Type B pancreatic cell (in vitro differentiated cells): Measurements from ENCODE around the gene STIM1. TPM values are rescaled to one million over a fixed set of nuclear protein-coding genes. Genes with fewer than 3 reads are reported as not detected.
A peak's percentile ranks its signal among the peaks of the same experiment; 100 is the strongest.

ENCODE experiments used
- DNase-seq: peaks from one replicate; pipeline ENCODE4 v3.0.0; 2021; ENCODE audit warnings: mixed read lengths; ENCODE audit not compliant: unreplicated experiment; ENCODE audit errors: extremely low spot score
- H3K27ac Mint-ChIP-seq: 2 replicates; pipeline ENCODE4 v1.8.0; 2021; ENCODE audit warnings: mild to moderate bottlenecking, mixed read lengths
- H3K27me3 Mint-ChIP-seq: 2 replicates; pipeline ENCODE4 v1.8.0; 2021; ENCODE audit warnings: mixed read lengths
- H3K36me3 Mint-ChIP-seq: 2 replicates; pipeline ENCODE4 v1.8.0; 2021; ENCODE audit warnings: mixed read lengths
- H3K4me1 Mint-ChIP-seq: one replicate; pipeline ENCODE4 v1.8.0; 2021; ENCODE audit warnings: mixed read lengths; ENCODE audit not compliant: unreplicated experiment
- H3K4me3 Mint-ChIP-seq: 2 replicates; pipeline ENCODE4 v1.8.0; 2021; ENCODE audit warnings: mild to moderate bottlenecking, mixed read lengths
- H3K9me3 Mint-ChIP-seq: 2 replicates; pipeline ENCODE4 v1.8.0; 2021; ENCODE audit warnings: mixed read lengths
- total RNA-seq: library from RNA; stranded (reverse); gene quantifications from 2 replicates; pipeline ENCODE4 v1.2.1, GENCODE V29; 2021; ENCODE audit warnings: low replicate concordance
- TF ChIP-seq, protein P1 (sequence below): fragments of 200-600 bp; sonication (generic); conservative IDR thresholded peaks from 2 replicates; pipeline ENCODE4 v1.5.0; 2021; ENCODE audit warnings: antibody characterized with exemption, mild to moderate bottlenecking

The STIM1 gene
- total RNA-seq, 1 donor from 2014 or later: 38.9 TPM

DNA sequence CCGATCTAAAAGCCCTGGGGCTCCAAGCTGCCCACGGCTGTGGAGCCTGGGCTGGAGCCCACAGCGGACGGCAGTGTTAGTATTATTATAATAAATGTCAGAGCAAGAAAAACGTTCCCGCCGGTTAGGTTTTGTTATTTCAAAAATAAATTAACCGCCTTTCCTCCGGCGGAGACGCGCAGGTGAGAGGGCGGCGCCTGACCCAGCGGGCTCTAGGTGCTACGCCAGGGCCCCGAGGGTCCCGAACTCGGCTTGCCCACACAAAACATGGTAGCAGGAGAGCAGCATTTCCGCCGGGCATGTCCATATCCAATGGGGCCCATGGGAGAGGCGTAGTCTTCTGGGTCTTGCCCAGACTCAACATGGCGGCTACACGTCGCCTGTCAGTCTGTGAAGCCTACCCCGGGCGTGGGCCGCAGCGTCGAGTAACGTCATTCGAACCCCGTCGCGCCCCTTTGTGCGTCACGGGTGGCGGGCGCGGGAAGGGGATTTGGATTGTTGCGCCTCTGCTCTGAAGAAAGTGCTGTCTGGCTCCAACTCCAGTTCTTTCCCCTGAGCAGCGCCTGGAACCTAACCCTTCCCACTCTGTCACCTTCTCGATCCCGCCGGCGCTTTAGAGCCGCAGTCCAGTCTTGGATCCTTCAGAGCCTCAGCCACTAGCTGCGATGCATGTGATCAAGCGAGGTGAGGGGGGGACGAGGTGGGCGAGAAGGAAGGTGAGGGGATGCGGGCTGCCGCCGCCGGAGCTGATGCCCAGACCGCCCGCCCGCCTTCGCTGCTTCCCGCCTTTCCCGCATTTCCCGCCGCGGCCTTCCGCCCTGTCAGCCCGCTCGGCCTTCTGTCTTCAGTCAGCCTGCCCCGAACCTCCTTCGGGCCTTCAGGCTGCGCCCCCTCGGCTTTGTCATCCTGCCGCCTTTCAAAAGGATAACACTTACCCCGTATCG, 239.2 kb downstream of the STIM1 start, which contains the start of gene RRM1:
RRM1 (plus strand) TSS at position 452 of the 944 bp plus-strand sequence; CDS start at position 666, 214 bp downstream.
- Mint-ChIP-seq H3K4me3 (peak within 1 kb of the TSS; percentile 97), H3K27me3 (no peaks in the 10 kb centered on the region)

DNA sequence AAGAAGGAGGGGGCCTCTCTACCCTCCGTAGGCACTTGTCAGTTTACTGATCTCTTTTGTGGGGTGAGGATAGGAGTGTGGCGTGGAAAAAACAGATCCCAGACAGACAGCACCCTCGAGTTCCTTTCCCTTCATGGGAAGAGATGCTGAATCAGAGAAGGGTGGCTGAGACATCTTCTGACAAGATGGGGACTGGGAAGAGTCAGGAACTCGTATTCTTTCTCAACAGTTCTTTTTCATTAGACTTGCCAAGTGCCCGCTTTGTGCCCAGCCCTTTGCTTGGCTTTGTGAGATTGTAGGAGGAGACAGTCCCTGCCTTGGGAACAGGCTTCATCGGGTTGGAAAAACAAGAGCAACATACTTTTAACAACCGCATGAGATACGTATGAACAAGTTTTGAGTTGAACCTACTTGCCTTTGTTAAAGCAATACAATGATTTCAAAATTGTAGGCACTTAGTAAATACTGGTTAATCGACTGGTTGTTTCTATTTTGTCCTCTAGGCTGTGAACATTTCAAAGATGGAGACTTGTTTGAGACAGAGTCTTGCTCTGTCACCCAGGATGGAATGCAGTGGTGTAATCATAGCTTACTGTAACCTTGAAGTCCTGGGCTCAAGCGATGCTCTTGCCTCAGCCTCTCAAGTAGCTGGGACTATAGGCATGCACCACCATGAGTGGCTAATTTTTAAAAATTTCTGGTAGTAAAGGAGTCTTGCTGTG, 240.2 kb downstream of the STIM1 start:
- H3K27me3 Mint-ChIP-seq: no peaks in the 10 kb centered on the region
- peaks cover 34% of the 10 kb centered on the region for H3K4me1 Mint-ChIP-seq
- H3K9me3 Mint-ChIP-seq: no peaks in the 10 kb centered on the region
- peak overlapping the region; percentile 96 for H3K27ac Mint-ChIP-seq
- no peak for DNase-seq
- peaks cover under 1% of the 10 kb centered on the region for H3K36me3 Mint-ChIP-seq
- TF ChIP-seq, protein P1, sequence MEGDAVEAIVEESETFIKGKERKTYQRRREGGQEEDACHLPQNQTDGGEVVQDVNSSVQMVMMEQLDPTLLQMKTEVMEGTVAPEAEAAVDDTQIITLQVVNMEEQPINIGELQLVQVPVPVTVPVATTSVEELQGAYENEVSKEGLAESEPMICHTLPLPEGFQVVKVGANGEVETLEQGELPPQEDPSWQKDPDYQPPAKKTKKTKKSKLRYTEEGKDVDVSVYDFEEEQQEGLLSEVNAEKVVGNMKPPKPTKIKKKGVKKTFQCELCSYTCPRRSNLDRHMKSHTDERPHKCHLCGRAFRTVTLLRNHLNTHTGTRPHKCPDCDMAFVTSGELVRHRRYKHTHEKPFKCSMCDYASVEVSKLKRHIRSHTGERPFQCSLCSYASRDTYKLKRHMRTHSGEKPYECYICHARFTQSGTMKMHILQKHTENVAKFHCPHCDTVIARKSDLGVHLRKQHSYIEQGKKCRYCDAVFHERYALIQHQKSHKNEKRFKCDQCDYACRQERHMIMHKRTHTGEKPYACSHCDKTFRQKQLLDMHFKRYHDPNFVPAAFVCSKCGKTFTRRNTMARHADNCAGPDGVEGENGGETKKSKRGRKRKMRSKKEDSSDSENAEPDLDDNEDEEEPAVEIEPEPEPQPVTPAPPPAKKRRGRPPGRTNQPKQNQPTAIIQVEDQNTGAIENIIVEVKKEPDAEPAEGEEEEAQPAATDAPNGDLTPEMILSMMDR: peak; percentile 33
- H3K4me3 Mint-ChIP-seq: peak overlapping the region; percentile 97

More for the DNA sequence above, 239.2 kb downstream of the STIM1 start, which contains the start of gene RRM1:
- Mint-ChIP-seq H3K4me1 (peaks cover 29% of the 10 kb centered on the region), H3K9me3 (no peaks in the 10 kb centered on the region), H3K27ac (peak within 1 kb of the TSS; percentile 96), H3K36me3 (no peaks in the 10 kb centered on the region)
- TF ChIP-seq, protein P1: peak; percentile 19
- DNase-seq: peak; percentile 97

DNA sequence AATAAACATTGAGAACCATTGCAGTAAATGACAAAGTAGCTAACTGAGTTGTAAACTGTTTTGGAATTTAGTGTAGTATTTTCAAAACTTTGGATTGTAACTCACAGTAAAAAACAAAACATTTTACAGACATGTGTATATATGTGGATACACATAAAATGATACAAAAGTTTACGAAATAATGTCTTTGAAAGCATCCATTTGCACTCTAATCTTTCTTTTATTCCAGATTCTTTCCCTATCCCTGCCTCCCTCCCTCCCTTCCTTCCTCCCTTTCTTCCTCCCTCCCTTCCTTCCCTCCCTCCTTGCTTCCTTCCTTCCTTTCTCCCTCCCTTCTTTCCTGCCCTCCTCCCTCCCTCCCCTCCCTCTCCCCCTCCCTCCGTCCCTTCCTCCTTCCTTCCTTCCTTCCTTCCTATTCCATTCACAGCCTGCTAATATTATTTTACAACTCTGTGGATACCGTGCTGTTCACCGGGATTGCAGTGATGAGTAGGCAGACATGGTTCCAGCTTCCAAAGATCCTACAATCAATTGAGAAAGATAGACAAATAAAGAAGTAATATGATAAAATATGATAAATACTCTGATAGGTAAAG, 242.7 kb downstream of the STIM1 start:
- DNase-seq: no peak
- TF ChIP-seq, protein P1: no peak
- peaks cover 34% of the 10 kb centered on the region for H3K4me1 Mint-ChIP-seq
- H3K9me3 Mint-ChIP-seq: no peaks in the 10 kb centered on the region
- no peak overlapping the region for H3K4me3 Mint-ChIP-seq
- no peak overlapping the region for H3K27ac Mint-ChIP-seq
- H3K27me3 Mint-ChIP-seq: no peaks in the 10 kb centered on the region
- peaks cover 16% of the 10 kb centered on the region for H3K36me3 Mint-ChIP-seq

DNA sequence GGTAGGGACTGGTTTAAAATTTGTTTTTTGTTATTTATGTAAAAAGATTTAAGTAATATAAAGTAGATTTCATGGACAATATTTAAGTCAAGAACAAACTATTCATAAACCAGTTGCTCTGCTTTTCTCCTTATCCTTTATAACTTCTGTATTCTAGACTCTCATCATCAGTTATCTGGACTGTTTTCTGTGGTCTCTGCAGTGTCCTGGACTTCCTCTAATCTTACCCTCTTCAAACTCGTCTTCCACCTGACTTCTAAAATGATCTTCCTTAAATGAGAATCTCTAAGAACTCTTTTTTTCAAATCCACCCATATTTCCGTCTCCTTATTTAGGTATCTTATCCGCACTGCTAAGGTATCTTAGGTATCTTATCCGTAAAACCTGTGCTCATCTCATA, 247.2 kb downstream of the STIM1 start:
- no peak for DNase-seq
- no peaks in the 10 kb centered on the region for H3K9me3 Mint-ChIP-seq
- TF ChIP-seq, protein P1: no peak
- no peaks in the 10 kb centered on the region for H3K27me3 Mint-ChIP-seq
- peaks cover 15% of the 10 kb centered on the region for H3K4me1 Mint-ChIP-seq
- H3K4me3 Mint-ChIP-seq: no peak overlapping the region
- H3K27ac Mint-ChIP-seq: no peak overlapping the region
- H3K36me3 Mint-ChIP-seq: peaks cover 23% of the 10 kb centered on the region

DNA sequence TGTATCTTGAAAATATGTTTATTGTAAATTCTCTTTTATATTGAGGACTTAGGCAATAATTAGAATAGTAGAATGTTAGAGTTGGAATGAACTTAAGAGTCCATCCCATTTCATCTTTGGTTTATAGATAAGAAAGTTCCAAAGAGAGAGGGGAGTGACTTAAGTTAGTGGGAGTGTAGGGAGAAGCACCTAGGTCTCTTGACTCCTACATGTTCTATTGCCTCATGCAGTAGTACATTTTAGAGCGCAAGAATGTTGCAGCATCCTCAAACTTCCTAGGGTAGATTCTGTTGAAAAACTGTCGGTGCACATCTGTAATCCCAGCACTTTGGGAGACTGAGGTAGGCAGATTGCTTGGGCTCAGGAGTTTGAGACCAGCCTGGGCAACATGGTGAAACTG, 247.8 kb downstream of the STIM1 start:
- Mint-ChIP-seq H3K9me3 (no peaks in the 10 kb centered on the region), H3K4me3 (no peak overlapping the region), H3K27me3 (no peaks in the 10 kb centered on the region), H3K27ac (no peak overlapping the region), H3K4me1 (peaks cover 15% of the 10 kb centered on the region), H3K36me3 (peaks cover 26% of the 10 kb centered on the region)
- no peak for DNase-seq
- TF ChIP-seq, protein P1: no peak
